GM12878 (cell line): ENCODE data around the gene PRMT7. TPM values are rescaled to one million over a fixed set of nuclear protein-coding genes. Genes with fewer than 3 reads are reported as not detected.

Experiments
- ATAC-seq: fragments of 200-7000 bp; cut with Tn5 transposase; 3 replicates; pipeline ENCODE4 v1.9.1; 2020; ENCODE audit warnings: mild to moderate bottlenecking, moderate library complexity
- BruUV-seq: library from RNA; stranded (reverse); fragments of 400-500 nt; replicated peaks from 2 replicates; lab custom pipeline; 2021; lab: Mats Ljungman, UMichigan
- CTCF ChIA-PET: fragments of 300-600 bp; sonication (Branson Sonifier 250); formaldehyde crosslinking; extraction: SDS; loops from one replicate; lab custom pipeline; 2021; ENCODE audit warnings: inconsistent platforms; lab: Yijun Ruan, JAX
- POLR2A ChIA-PET: fragments of 350-600 bp; formaldehyde crosslinking; extraction: SDS; loops from one replicate; lab custom pipeline; 2021; ENCODE audit warnings: inconsistent platforms; lab: Charles Lee
- RAD21 ChIA-PET: fragments of 300-600 bp; sonication (Branson Sonifier 250); formaldehyde crosslinking; loops from one replicate; lab custom pipeline; 2023; ENCODE audit warnings: antibody characterized with exemption; ENCODE audit not compliant: unreplicated experiment; lab: Charles Lee
- SMC1A ChIA-PET: fragments of 300-600 bp; sonication (Branson Sonifier 250); formaldehyde crosslinking; loops from one replicate; lab custom pipeline; 2023; ENCODE audit not compliant: unreplicated experiment, uncharacterized antibody; lab: Charles Lee
- DNase-seq: peaks from one replicate; pipeline ENCODE4 v3.0.0-alpha.2; 2011; ENCODE audit warnings: low read depth, low spot score
- FAIRE-seq: peaks from 3 replicates; lab custom pipeline; 2011; peaks lifted over from hg19 to GRCh38; lab: Jason Lieb, UNC
- H2AFZ ChIP-seq: 2 replicates; pipeline ENCODE4 v1.6.0; 2011; ENCODE audit warnings: low read depth, low read length, control low read depth; ENCODE audit not compliant: control insufficient read depth
- H3K27ac ChIP-seq: 2 replicates; pipeline ENCODE4 v1.5.1; 2011; ENCODE audit warnings: control low read depth; ENCODE audit not compliant: control insufficient read depth, insufficient read depth
- H3K27me3 ChIP-seq, 2 experiments: replicated peaks in 1 of 2; 2 replicates each; pipeline versions ENCODE4 v1.6.0 to v1.6.1; 2011; ENCODE audit warnings: low read length in 1 of 2; ENCODE audit not compliant: control insufficient read depth in 2 of 2, insufficient read depth in 2 of 2
- H3K36me3 ChIP-seq, 2 experiments: 2 replicates each; pipeline ENCODE4 v1.5.1; 2011; ENCODE audit warnings: low read length in 1 of 2; ENCODE audit not compliant: control insufficient read depth in 2 of 2, insufficient read depth in 2 of 2
- H3K4me1 ChIP-seq: 2 replicates; pipeline ENCODE4 v1.6.1; 2011; ENCODE audit warnings: mild to moderate bottlenecking, low read length, moderate library complexity, mixed read lengths; ENCODE audit not compliant: control insufficient read depth, insufficient read depth
- H3K4me2 ChIP-seq: 2 replicates; pipeline ENCODE4 v1.6.0; 2011; ENCODE audit warnings: control low read depth; ENCODE audit not compliant: control insufficient read depth, insufficient read depth
- H3K4me3 ChIP-seq: fragments of 200-600 bp; sonication (generic); 2 replicates; pipeline ENCODE4 v1.5.1; 2016
- H3K79me2 ChIP-seq: 2 replicates; pipeline ENCODE4 v1.6.0; 2011; ENCODE audit warnings: low read length; ENCODE audit not compliant: control insufficient read depth, insufficient read depth
- H3K9ac ChIP-seq: 2 replicates; pipeline ENCODE4 v1.8.0; 2011; ENCODE audit warnings: low read length, control low read depth, mixed read lengths; ENCODE audit not compliant: control insufficient read depth, insufficient read depth
- H3K9me3 ChIP-seq: replicated peaks from 3 replicates; pipeline ENCODE4 v1.5.1; 2011; ENCODE audit warnings: mild to moderate bottlenecking, low read length; ENCODE audit not compliant: control insufficient read depth, insufficient read depth
- H4K20me1 ChIP-seq: 2 replicates; pipeline ENCODE4 v1.6.0; 2011; ENCODE audit not compliant: control insufficient read depth, insufficient read depth
- ASH2L ChIP-seq: fragments of 300-600, 200-600 bp; sonication (generic); IDR thresholded peaks from 2 replicates; pipeline ENCODE4 v1.6.1; 2017; ENCODE audit warnings: low read depth, mild to moderate bottlenecking, borderline replicate concordance
- CTCF ChIP-seq, 3 experiments: IDR thresholded peaks in 2 of 3; conservative IDR thresholded peaks in 1 of 3; 2 replicates each; pipeline ENCODE4 v1.5.1; 2011; ENCODE audit warnings: low read depth in 3 of 3, low read length in 3 of 3, mild to moderate bottlenecking in 3 of 3, control low read depth in 2 of 3, moderate library complexity in 2 of 3, inconsistent platforms in 1 of 3, mixed read lengths in 1 of 3; ENCODE audit not compliant: control insufficient read depth in 2 of 3, insufficient read depth in 1 of 3; ENCODE audit errors: extremely low read depth in 1 of 3
- EZH2 ChIP-seq: IDR thresholded peaks from 2 replicates; pipeline ENCODE4 v1.6.1; 2012; ENCODE audit warnings: low read depth, mild to moderate bottlenecking, control low read depth, inconsistent platforms, low read length, borderline replicate concordance; ENCODE audit not compliant: control insufficient read depth
- FOXM1 ChIP-seq: IDR thresholded peaks from 2 replicates; pipeline ENCODE4 v1.6.1; 2012; ENCODE audit warnings: low read depth, mild to moderate bottlenecking, inconsistent platforms, low read length, moderate library complexity
- HCFC1 ChIP-seq: fragments of 150-350 bp; IDR thresholded peaks from 2 replicates; pipeline ENCODE4 v1.6.1; 2014; ENCODE audit warnings: low read length
- NFYB ChIP-seq: IDR thresholded peaks from 2 replicates; pipeline ENCODE4 v1.6.1; 2011; ENCODE audit warnings: low read depth, mild to moderate bottlenecking, low read length, improper control_type of control experiment, moderate library complexity; ENCODE audit not compliant: insufficient read depth
- NR2C2 ChIP-seq: IDR thresholded peaks from 2 replicates; pipeline ENCODE4 v1.6.1; 2011; ENCODE audit warnings: borderline replicate concordance, low read depth; ENCODE audit not compliant: control insufficient read depth, insufficient read length
- POU2F2 ChIP-seq: IDR thresholded peaks from 3 replicates; pipeline ENCODE4 v1.6.1; 2011; ENCODE audit warnings: low read depth, mild to moderate bottlenecking, low read length, borderline replicate concordance
- RFX5 ChIP-seq: IDR thresholded peaks from 2 replicates; pipeline ENCODE4 v1.6.1; 2011; ENCODE audit warnings: low read depth, low read length, improper control_type of control experiment
- SIX5 ChIP-seq: IDR thresholded peaks from 2 replicates; pipeline ENCODE4 v1.6.1; 2011; ENCODE audit warnings: mild to moderate bottlenecking, low read depth, low read length, moderate library complexity; ENCODE audit not compliant: severe bottlenecking
- SP1 ChIP-seq: IDR thresholded peaks from one replicate; pipeline ENCODE4 v1.6.1; 2011; ENCODE audit warnings: low read depth, low read length
- SPI1 ChIP-seq: IDR thresholded peaks from 2 replicates; pipeline ENCODE4 v1.6.1; 2011; ENCODE audit warnings: low read depth, mild to moderate bottlenecking, low read length, moderate library complexity, borderline replicate concordance; ENCODE audit not compliant: insufficient read depth
- ZNF24 ChIP-seq: fragments of 450-650 bp; IDR thresholded peaks from 2 replicates; pipeline ENCODE4 v1.6.1; 2017; ENCODE audit warnings: antibody characterized with exemption, mild to moderate bottlenecking
- WGBS: methylation state at CpG from one replicate; pipeline ENCODE4 v1.1.6; 2016; ENCODE audit warnings: low lambda C conversion rate; ENCODE audit not compliant: insufficient replicate concordance, insufficient coverage; ENCODE audit errors: missing lambda C conversion rate; 5-methylcytosine and 5-hydroxymethylcytosine counted together
- in situ Hi-C: fragments of 300-500 bp; cut with MboI; formaldehyde crosslinking; loops from 9 replicates; pipeline ENCODE4 v1.14.3; 2018; ENCODE audit warnings: mixed read lengths
- intact Hi-C: fragments of 100-400 bp; cut with micrococcal nuclease; formaldehyde crosslinking; loops from one replicate; pipeline ENCODE4 v1.14.2; 2022; ENCODE audit not compliant: unreplicated experiment
- polyA plus RNA-seq, 11 experiments: library from polyadenylated mRNA; depleted of rRNA in 4 of 11; unstranded in 6 of 11; stranded (reverse) in 5 of 11; fragments of >200 nt; fragmentation: Nextera tagmentation in 4 of 11; fragmentation: Illumina TruSeq in 1 of 11; extraction: Ambion mirVana in 4 of 11; extraction: Trizol in 1 of 11; gene quantifications; 1 replicate in 1 of 11; 2 replicates in 10 of 11; pipeline versions ENCODE4 v1.2.1 to v1.2.3, GENCODE V29; 2011 to 2016; ENCODE audit warnings: inconsistent platforms in 2 of 11, missing spikeins in 2 of 11, low read depth in 1 of 11
- total RNA-seq, 4 experiments: library from RNA; depleted of rRNA in 3 of 4; stranded (reverse); fragments of >200 nt in 3 of 4; fragmentation: Illumina TruSeq in 1 of 4; extraction: Trizol in 1 of 4; gene quantifications; 2 replicates each; pipeline versions ENCODE4 v1.2.1 to v1.2.3, GENCODE V29; 2013 to 2021

Gene PRMT7
- total and polyA plus RNA-seq, 10 of the 15 experiments (the other 5 are each of a cell fraction or from before 2014, with no cell fraction given), result 5.1 to 56.1 (median 42.0) TPM

GRCh38 chr16:68274441-68274840 lies 36.4 kb upstream of the PRMT7 start:
- Histone ChIP-seq H3K79me2 (peaks cover 51% of the 10 kb centered on the region), H3K27me3 (no peaks in the 10 kb centered on the region), H3K4me3 (no peak overlapping the region), H3K4me2 (peak overlapping the region; percentile 6), H3K9me3 (no peaks in the 10 kb centered on the region), H2AFZ (no peak overlapping the region), H3K27ac (peak overlapping the region; percentile 43), H4K20me1 (no peaks in the 10 kb centered on the region), H3K36me3 (peaks cover 9 to 18% of the 10 kb centered on the region in 2 experiments; a peak in 3 of 4 replicates), H3K4me1 (peaks cover 41% of the 10 kb centered on the region)
- ChIA-PET SMC1A (interaction anchor here (1.0 to 18.5 kb wide), 5 partner anchors 4 to 181 kb away, joined by 4 to 253 read pairs (median 19); partner anchors contain the start of gene SLC7A6), RAD21 (interaction anchor here (1.3 to 4.1 kb wide), 2 partner anchors 10 to 36 kb away, joined by 3 to 32 read pairs; partner anchors contain the start of genes PRMT7 and SLC7A6OS), CTCF (interaction anchor here (1.3 to 4.4 kb wide), 4 partner anchors 11 to 54 kb away, joined by 5 to 40 read pairs (median 13); partner anchors contain the start of genes PRMT7, SLC7A6 and SLC7A6OS), POLR2A (interaction anchor here (0.6 to 12.2 kb wide), 5 partner anchors 12 to 55 kb away, joined by 3 to 177 read pairs (median 3); no protein-coding TSS in a partner anchor)
- WGBS, result 98% methylated on average over 4 of the region's 4 CpGs
- intact Hi-C loops, result no loop called here
- BruUV-seq, result no TSS peak
- ATAC-seq, result no peak
- no peak for DNase-seq
- no peak for TF ChIP-seq EZH2
- TF ChIP-seq, all 136 proteins: peak for 0
- no peak overlapping the region for H3K9ac ChIP-seq
- in situ Hi-C loops, result no loop called here
- FAIRE-seq, result no peak

- H3K27ac ChIP-seq, result peak overlapping the region; percentile 70
- peak; percentile 96 for DNase-seq
- peak; percentile 87 for ATAC-seq
- H3K4me3 ChIP-seq, result peak overlapping the region; percentile 28; the same call in 1 of the 2 replicates
- H3K4me1 ChIP-seq, result peaks cover 37% of the 10 kb centered on the region
- H3K9me3 ChIP-seq, result no peaks in the 10 kb centered on the region
- peak overlapping the region; percentile 29; the same call in 1 of the 2 replicates for H3K9ac ChIP-seq
- FAIRE-seq, result peak; percentile 90
- H3K4me2 ChIP-seq, result peak overlapping the region; percentile 56
- H3K79me2 ChIP-seq, result peaks cover 45% of the 10 kb centered on the region
- ChIA-PET SMC1A (interaction anchor here (1.0 to 18.5 kb wide), 7 partner anchors 3 to 183 kb away, joined by 4 to 253 read pairs (median 7); partner anchors contain the start of gene SLC7A6), CTCF (interaction anchor here (1.2 to 4.4 kb wide), 6 partner anchors 9 to 43 kb away, joined by 3 to 40 read pairs (median 6); partner anchors contain the start of genes PRMT7, SLC7A6 and SLC7A6OS), POLR2A (interaction anchor here (0.6 to 12.2 kb wide), 4 partner anchors 11 to 234 kb away, joined by 3 to 177 read pairs (median 5); partner anchors contain the start of gene SLC7A6), RAD21 (interaction anchor here (1.0 to 4.1 kb wide), 6 partner anchors 9 to 53 kb away, joined by 3 to 32 read pairs (median 6); partner anchors contain the start of gene SLC7A6)
- H3K27me3 ChIP-seq, result no peaks in the 10 kb centered on the region
- peaks cover 11 to 18% of the 10 kb centered on the region in 2 experiments for H3K36me3 ChIP-seq
- H2AFZ ChIP-seq, result no peak overlapping the region
- TSS peak; percentile 51 for BruUV-seq
- H4K20me1 ChIP-seq, result no peaks in the 10 kb centered on the region
- 18% methylated on average over 4 of the region's 4 CpGs for WGBS
- in situ Hi-C loops, result no loop called here
- intact Hi-C loops, result no loop called here
- TF ChIP-seq ZNF24, result no peak
- peak; percentile 69 for TF ChIP-seq SP1
- no peak for TF ChIP-seq SPI1
- peak; percentile 47; the same call in 1 of the 3 replicates for TF ChIP-seq POU2F2
- TF ChIP-seq FOXM1, result peak; percentile 74
- no peak for TF ChIP-seq CTCF (IDR thresholded peaks at IDR 0.05 in 2 of 3, conservative IDR thresholded peaks at IDR 0.05 in 1 of 3; ENCODE audit: control insufficient read depth in 2 of 3, extremely low read depth in 1 of 3, insufficient read depth in 1 of 3, low read depth in 3 of 3, low read length in 3 of 3)
- no peak for TF ChIP-seq SIX5
- no peak for TF ChIP-seq RFX5
- TF ChIP-seq HCFC1, result no peak
- no peak for TF ChIP-seq ASH2L
- no peak for TF ChIP-seq NR2C2
- no peak for TF ChIP-seq NFYB
These were observed 35.1 kb upstream of the PRMT7 start for GRCh38 chr16:68275611-68276191.
